GM19455 (cell line): ENCODE data around the gene TMEM52B.

Experiments
- ATAC-seq: cut with Tn5 transposase; IDR thresholded peaks from one replicate; pipeline ENCODE4 v1.9.1; 2021; ENCODE audit not compliant: unreplicated experiment

The TMEM52B gene

GRCh38 chr12:10238526-10238925, 59.7 kb downstream of the TMEM52B start:
- no peak for ATAC-seq

- ATAC-seq = no peak
Observed at GRCh38 chr12:10241290-10241689, 62.5 kb downstream of the TMEM52B start.
